ENCODE results near the gene NHLRC1.
A peak's percentile ranks its signal among the peaks of the same experiment; 100 is the strongest.
"Not testable (repeated sequence)": the region's sequence is repeated elsewhere in the genome, so short reads cannot be mapped to it uniquely, and the experiment has no call there.

NHLRC1 gene

DNA sequence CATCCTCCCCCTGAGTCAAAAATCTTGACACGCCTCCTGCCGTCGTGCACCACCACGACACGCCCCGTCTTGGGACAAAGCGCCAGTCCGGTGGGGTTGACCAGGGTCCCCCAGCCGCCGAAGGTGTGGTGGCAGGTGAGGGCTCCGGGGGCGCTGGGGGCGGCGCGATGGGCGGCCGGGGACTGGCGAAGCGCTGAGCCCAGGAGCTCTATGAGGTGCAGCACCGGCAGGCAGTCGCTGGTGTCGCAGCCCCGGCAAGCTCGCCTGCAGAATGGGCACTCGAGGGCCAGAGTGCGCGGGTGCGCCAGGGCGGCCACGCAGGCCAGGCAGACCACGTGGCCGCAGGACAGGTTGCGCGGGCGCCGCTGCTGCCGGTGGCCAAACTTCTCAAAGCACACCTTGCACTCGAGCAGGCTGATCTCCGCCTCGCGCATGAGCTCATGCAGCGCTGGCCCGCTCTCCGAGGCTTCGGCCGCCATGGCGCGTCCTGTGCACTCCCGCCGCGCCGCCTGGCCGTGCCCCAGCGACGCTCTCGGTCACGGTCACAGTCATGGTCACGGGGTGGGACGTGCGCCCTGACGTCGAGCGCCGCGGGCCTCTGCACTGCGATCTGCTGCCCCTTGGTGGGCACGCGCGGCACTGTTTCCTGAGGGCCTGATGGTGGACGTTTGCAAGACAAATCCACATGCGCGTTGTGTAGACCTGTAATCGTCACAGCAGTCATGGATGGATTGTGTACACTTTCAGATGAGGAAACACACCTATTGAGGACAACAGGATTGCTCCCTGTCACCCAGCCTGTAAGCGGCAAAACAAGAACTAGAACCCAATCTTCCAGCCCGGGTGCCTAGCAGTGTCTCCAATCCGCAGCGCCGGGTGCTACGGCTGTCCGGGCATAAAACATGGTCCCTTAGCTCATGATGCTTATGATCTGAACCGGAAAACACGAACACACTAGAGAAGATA is at the start of gene NHLRC1:
Gene NHLRC1 (minus strand): TSS at position 550 of the 966 bp plus-strand sequence. CDS start 71 bp downstream, at position 479.
- peak; percentile 60 for DNase-seq

DNA sequence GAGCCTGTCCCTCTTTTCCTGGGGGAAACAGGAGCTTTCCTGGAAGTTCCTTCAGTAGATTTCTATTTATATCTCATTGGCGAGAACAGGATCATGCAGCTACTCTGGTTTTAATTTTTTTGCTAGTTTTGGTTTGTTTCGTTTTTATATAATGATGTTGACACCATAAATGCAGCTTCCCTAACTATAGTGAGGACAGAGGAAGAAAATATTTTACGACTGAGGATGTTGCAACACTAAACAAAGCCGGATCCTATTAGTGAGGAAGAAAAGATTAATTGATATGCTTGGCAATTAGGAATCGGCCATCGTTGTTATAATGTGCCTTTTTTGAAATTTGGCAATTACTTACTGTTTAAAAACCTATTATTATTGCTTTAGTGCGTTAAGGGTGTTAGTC is 49.4 kb upstream of the NHLRC1 start:
- DNase-seq = no peak

DNA sequence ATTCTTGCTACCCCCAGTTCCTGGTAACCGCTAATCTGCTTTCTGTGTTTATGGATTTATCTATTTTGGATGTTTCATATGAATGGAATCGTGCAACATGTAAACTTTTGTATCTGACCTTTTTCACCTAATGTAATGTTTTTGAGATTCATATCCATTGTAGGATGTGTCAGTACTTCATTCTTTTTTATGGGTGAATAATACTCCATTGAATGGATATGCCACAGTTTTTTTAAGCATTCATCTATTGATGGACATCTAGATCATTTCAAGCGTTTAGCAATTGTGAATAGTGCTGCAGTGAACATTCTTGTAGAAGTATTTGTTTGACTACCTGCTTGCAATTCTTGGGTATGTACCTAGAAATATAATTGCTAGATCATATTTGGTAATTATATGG is 45.8 kb upstream of the NHLRC1 start:
- DNase-seq = no peak

DNA sequence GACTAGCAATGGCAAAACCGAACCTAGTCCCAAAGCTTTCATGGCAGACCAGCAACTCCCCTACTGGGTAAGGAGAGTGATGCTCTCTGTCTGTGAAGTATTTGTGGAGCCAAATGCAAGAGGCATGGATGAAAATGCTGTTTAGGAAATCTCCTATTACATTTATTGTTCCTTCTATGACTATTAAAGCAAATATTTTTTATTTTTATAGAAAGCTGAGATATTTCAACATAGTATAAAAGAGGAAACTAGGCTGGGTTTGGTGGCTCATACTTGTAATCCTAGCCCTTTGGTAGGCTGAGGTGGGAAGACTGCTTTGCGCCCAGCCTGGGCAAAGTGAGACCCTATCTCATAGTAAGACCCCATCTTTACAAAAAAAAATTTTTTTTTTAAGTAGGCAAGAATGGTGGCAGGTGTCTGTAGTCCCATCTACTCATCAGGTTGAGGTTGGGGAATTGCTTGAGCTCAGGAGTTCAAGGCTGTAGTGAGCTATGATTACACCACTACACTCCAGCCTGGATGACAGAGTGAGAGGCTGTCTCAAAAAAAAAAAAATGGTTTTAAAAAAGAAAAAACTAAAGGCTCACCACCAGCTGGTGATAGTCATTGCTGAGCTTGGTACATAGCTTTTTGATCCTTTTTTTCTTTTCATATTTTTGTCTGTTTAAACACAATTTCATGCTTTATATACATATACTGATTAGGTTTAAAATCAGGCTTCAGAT is 44.0 kb upstream of the NHLRC1 start:
- no peak for DNase-seq

DNA sequence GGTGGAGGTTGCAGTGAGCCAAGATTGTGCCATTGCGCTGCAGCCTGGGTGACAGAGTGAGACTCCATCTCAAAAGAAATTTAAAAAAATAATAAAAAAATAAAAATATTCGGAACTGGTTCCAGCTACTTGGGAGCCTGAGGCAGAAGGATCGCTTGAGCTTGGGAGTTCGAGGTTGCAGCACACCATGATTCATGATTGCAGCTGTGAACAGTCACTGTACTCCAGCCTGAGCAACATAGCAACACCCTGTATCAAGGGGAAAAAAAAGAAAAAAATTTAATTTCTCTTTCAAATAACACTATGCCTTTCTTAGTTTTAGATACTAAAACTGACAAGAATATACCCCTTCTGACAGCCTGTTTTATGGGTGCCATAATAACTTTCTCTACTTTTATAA is 43.3 kb upstream of the NHLRC1 start:
- DNase-seq = no peak

DNA sequence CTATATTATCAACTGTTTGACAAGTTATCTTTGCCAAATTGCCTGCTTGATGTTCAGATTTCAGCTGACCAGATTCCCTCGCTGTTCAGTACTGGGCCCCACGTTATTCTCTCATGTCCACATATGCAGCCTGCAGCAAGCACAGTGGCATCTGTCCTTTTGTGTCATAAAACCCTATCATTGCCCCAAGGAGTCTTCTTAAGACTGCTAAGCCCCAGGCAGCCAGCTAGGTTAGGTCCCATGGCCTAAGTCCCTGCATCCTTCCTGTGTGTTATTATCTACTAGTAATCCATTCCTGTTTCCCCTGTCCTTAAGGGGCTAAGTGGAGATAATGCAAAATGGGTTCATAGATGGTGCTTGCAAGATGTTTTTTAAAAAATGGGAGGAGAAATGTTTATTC is 39.9 kb upstream of the NHLRC1 start:
- DNase-seq = no peak

DNA sequence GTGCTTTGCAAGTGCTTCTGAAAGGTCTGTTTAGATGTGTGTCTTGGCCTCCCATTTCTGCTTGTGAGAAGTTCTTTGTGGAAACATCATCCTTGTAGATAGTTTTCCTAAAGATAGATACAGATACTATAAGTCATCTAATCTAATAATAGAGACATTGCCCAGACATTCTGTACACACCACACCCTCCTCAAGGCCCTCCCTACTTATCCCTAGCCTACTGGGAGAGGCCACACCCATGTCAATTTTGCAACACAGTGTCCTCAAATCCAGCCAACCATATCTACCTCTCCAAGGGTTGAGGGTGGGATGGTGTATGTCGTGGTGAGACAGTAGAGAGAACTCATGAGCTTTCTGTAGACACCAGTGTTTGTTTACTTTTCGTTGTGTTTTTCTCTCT is 39.0 kb upstream of the NHLRC1 start:
- DNase-seq = no peak

DNA sequence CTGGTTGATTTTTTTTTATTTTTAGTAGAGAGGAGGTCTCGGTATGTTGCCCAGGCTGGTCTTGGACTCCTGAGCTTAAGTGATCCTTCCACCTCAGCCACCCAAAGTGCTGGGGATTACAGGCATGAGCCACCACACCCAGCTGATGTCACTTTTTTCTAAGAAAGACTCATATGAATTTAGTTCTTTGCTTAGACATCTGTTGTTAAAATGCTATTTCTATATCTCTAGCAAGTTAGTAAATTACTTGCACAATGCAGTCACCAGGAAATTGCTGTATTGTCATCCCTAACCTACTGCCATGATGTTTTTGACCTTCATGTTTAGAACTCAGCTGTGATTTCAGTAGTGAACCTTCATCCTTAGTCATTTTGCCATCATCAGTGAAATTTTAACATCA is 38.4 kb upstream of the NHLRC1 start:
- no peak for DNase-seq

DNA sequence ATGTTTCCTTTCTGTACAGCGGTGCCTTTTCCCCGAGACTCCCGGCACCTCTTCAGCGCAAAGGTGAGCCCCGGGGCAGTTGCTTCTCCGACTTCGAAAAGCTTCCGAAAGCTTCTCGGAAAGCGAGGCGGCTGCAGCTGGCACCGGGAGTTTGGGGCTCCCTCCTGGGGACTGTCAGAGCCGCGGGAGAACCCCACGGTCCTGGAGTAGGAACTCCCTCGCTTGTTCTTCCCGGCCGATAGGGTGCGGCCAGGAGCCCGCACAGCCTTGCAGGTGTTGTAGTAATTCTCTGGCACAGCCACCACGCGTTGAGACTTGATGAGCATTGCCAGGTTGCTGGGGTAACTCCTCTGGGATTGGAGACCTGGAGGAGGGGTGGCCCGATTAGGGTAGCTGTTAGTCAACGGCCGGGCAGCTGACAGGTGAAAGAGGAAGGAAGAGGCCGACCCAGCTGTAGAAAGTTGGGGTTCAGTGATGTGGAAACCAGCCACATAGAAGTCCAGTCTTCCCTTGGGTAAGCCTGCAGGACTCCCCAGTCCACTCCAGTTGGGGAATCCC is 33.5 kb upstream of the NHLRC1 start:
- DNase-seq = peak; percentile 69

DNA sequence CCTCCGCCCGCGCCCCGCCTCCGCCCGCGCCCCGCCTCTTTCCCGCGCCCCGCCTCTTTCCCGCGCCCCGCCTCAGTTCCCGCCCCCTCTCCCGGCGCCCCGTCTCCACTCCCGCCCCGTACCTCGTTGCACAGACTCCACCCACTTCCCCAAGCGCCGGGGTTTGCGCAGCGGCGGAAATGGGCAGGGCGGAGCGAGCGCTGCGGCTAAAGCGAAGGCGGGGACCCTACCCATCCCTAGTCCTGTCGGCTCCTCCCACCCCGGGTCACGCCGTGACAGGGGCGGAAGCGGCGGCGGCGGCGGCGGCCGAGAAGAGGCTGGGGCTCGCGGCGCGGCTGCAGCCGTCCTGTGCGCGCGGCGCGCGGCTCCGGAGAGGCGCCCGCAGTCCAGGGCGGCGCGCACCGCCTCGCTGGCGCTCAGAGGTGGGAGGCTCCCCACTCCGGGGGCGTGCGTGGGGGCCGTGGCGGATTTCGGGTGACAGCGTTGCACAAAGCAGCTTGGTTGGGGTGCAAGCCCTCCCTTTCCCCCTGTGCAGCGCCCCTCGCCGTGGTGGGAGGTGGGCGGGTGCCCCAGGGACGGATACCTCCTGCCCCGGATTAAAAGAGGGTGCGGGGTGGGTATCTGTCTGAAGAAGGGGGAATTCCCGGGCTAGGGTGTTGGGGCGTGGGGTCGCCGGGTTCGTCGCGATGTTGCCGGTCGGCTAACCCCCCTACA is 32.8 kb upstream of the NHLRC1 start, which contains the start of gene KDM1B:
Gene KDM1B (plus strand): TSS at position 273 of the 714 bp plus-strand sequence. CDS start 4,474 bp downstream, outside the sequence.
- peak; percentile 96 for DNase-seq

DNA sequence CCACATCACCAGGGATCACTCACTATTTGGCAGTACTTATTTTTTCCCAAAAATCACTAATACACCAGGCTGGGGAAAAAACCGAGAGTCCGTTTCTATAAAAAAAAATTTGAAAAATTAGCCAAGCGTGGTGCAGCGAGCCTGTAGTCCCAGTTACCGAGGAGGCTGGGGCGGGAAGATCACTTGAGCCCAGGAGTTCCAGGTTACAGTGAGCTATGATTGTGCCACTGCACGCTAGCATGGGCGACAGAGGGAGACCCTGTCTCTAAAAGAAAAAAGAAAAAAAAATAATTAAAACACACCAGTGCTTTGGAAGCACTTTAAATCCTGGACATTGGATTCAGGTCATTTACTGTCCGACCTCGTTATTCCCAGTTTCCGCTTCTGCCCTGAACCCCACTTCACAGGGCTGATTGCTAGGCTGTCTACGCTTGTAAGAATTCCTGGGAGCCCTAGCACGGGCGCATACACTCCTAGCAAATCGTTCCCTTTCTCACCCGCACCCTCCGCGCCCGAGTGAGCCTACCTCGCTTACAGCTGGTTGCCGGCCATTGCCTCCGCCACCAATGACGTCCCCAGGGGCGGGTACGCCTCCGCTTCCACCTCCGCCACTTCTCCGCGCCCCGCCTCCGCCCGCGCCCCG is 32.2 kb upstream of the NHLRC1 start, which contains the start of gene TPMT:
Gene TPMT (minus strand): TSS at position 571 of the 643 bp plus-strand sequence. CDS start 5,950 bp downstream, outside the sequence.
- peak; percentile 94 for DNase-seq

DNA sequence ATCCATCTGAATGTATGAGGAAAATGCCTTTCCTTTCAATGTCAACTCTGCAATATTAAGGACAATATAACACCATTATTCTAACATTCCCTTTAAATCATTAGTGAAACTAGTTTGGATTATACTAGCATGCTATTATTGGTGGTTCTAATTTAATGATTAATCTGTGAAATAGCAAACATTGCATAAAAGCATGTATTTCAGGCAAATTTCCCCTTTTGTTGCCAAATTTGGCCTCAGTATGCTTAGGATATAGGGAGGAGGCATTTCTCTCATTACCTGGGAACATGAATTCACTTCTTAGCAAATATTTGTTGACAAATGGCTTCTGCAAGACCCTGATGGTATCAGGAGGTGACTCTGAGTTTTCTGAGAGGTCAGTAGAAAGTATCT is 30.8 kb upstream of the NHLRC1 start:
- no peak for DNase-seq

DNA sequence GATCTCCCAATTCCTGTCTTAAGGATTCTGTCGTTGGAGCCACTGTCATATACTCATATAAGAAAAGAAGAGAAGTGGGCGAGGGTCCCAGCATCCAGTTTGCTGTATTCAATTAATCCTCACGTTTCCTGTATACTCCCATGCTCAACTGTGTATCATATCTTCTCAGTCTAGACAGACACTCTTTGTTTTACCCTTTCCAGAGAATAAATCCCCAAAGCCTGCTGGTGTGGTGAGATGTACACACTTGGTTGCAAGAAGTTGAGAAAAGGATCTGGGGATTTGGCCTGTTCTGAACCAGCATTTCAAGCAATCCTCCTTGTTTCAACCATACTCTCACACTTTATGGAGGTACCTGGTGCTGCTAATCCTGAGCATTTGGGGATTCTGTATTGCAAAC is 29.3 kb upstream of the NHLRC1 start:
- no peak for DNase-seq

DNA sequence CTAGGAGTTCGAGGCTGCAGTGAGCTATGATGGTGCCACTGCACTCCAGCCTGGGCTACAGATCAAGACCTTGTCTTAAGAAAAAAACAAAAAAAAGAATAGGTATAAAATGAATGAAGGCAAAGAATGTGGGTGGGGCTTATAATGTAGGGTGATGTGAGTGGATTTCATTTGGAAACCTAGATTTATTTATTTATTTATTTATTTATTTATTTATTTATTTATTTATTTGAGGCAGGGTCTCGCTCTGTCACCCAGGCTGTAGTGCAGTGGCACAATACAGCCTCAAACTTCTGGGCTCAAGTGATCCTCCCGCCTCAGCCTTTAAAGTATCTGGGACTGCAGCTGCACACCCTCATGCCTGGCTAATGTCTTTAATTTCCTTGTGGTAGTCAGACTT is 28.9 kb upstream of the NHLRC1 start:
- DNase-seq = not testable (repeated sequence)

DNA sequence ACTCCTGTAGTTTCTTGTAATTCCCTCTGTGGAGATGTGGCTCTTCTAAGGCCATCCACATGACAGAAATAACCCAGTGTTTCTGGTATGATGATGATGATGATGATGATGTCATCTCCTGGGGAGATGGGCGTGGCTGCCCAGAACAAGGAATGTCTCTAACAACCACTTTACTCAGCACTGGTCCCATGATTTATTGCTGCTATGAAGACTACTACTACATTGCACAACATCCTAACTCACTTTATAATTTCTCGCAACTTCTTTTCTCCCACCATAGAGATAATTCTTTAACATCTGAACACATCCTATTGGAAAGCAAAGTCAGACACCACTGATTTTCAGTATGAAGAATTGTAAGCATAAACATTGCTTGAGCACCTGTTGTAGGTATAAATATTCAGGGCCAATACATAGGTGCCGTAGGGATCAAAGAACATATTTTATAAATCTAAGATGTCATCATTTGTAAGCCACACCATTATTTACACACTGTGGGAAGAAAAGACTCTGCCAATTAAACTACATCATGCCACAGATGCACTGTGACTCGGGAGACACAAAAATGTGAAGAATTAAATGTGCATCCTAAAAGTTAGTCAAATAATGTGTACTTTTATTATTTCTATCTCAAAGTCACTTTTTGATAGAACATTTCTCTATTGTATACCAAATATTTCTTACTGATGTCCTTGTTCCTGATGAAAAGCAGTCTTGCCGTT is 26.0 kb upstream of the NHLRC1 start:
- no peak for DNase-seq

DNA sequence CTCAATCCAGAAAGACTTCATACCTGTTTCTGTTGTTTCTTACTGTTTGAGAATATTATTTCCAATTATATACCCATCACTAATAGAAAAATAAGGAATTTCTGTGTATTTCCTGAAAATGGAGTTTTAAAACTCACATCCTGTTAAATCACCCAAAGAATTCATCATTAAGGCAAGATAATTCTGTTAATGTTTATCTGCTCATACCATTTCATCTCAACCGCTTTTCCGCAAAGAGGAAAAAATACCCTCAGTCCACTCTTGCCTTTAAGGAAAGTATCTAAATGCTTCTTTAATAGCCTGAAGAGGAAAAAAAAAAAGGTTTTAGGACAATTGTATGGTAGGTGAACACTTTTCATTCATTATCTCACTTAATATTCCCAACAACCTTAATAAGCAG is 25.1 kb upstream of the NHLRC1 start:
- no peak for DNase-seq

DNA sequence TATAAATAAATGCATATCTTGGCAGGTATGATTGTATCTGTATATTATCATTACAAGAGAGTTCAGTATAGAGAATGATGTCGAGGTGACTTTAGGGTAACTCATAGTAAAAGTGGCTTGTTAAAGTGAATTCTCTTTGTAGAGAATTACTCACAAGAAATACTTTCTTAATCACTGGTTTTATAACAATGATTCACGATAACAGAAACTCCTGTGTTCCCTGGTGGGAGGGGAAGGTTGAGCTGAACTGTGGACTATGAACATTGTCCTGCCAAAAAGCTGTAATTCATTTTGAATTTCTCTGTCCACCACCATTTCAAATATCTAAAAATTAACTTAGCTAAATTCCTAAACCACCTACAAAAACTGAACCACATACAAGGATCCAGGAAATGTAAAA is 24.7 kb upstream of the NHLRC1 start:
- no peak for DNase-seq

DNA sequence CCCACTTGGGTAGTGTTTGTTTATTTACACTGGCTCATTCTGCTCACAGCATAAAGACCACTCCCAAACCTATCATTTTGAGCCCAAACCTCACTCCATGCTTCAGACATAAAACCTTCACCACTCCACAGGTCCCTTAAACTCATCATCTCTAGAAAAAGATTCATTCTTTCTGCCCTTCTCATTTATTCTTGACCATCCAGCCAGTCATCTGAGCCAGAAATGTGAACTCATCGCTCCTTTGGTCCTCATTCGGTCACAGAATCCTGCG is 20.0 kb upstream of the NHLRC1 start:
- no peak for DNase-seq

DNA sequence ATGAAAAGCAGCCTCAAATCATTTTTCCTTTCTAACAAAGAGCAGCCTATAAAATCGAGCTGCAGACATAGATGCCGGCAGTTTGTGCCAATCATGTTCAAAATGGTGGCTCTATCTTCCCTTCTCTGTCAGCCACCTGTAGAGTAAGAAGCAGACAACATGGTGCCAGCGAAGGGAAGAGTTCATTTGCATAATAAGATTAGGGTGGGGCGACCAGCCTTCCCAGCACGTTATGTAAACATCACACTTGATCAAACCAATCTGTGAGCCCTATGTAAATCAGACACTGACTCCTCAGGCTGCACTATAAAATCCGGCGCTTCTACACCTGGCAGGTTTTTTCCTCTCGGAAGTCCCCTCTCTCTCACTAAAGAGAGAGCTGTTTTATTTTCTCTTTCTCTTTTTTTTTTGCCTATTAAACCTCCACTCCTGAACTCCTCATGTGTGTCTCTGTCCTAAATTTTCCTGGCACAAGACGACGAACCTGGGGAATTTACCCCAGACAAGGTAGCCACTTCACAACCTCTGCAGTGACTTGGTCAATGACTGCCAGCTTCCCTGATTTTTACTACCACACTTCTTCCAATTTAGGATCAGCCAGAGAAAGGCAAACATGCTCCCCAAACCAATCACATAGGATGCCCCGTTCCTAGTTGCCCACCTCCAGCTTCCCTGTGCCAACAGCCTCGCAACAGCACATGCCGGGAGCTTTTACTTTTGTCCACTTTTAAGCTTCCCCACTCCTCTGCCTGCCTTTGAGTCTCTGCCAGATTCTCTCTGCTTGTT is 19.5 kb upstream of the NHLRC1 start:
- DNase-seq = peak; percentile 20

DNA sequence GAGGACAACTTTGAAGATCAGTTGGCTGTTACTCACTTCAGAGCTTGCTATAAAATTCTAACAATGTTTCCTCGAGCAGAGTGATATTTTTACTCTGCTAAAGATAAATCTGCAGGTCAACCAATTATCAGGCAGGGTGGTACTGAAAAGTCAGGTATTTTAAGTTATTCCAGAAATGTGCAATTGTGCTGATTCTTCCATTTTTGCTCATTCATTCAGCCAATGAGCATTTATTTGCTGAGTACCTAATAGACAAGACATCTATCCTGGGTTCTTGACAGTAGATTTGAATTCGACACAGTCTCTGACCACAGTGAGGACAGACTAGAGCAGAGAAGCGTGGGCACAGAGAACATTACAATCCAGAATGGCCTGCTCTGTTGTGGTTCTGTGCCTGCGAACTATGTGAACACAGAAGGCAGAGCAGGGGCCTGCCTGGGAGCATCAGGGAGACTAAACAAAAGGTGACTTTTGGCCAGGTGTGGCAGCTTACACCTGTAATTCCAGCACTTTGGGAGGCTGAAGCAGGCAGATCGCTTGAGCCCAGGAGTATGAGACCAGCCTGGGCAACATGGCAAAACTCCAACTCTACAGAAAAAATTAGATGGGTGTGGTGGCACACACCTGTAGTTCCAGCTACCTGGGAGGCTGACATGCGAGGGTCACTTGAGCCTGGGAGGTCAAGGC is 17.6 kb upstream of the NHLRC1 start:
- DNase-seq = no peak

All from DMS79 treated with DMSO at 0.1 percent for 48 hours (cell line).